ENCODE measurements around the gene RYR3. TPM values are rescaled to one million over a fixed set of nuclear protein-coding genes. Genes with fewer than 3 reads are reported as not detected.

Gene RYR3
- total and polyA plus RNA-seq, 4 donors, result 13.0 to 33.6 (median 20.0) TPM

- Histone ChIP-seq H3K4me1 (ENCODE audit: control insufficient read depth, insufficient read depth, low read length) (peaks cover 17% of the 10 kb centered on the region), H3K9me3 (ENCODE audit: control insufficient read depth, insufficient read depth, low read length) (no peaks in the 10 kb centered on the region), H3K27ac (ENCODE audit: low read depth, low read length) (no peak overlapping the region), H3K36me3 (ENCODE audit: control insufficient read depth, insufficient read depth, low read length) (no peaks in the 10 kb centered on the region), H3K4me3 (ENCODE audit: low read depth, low read length) (no peak overlapping the region), H3K27me3 (ENCODE audit: control insufficient read depth, insufficient read depth, low read length) (peaks cover 23% of the 10 kb centered on the region)
- peak in 2 of 6 donors; percentile 17 to 45 for DNase-seq (ENCODE audit: low read depth in 4 of 6, low spot score in 6 of 6)
- 100% methylated on average over 1 of the region's 5 CpGs for WGBS (ENCODE audit: insufficient coverage)
Observed at GRCh38 chr15:33314069-33314468, 3.3 kb downstream of the RYR3 start.

- Histone ChIP-seq H3K36me3 (ENCODE audit: control insufficient read depth, insufficient read depth, low read length) (no peaks in the 10 kb centered on the region), H3K9me3 (ENCODE audit: control insufficient read depth, insufficient read depth, low read length) (no peaks in the 10 kb centered on the region), H3K27me3 (ENCODE audit: control insufficient read depth, insufficient read depth, low read length) (peaks cover 18% of the 10 kb centered on the region), H3K4me3 (ENCODE audit: low read depth, low read length) (no peak overlapping the region), H3K27ac (ENCODE audit: low read depth, low read length) (no peak overlapping the region), H3K4me1 (ENCODE audit: control insufficient read depth, insufficient read depth, low read length) (peaks cover 14% of the 10 kb centered on the region)
- DNase-seq (ENCODE audit: low read depth in 4 of 6, low spot score in 6 of 6), result no peak
- WGBS (ENCODE audit: insufficient coverage), result 100% methylated on average over 1 of the region's 7 CpGs
Observed at GRCh38 chr15:33315044-33315443, 4.3 kb downstream of the RYR3 start.

- Histone ChIP-seq H3K27ac (ENCODE audit: low read depth, low read length) (no peak overlapping the region), H3K9me3 (ENCODE audit: control insufficient read depth, insufficient read depth, low read length) (no peaks in the 10 kb centered on the region), H3K27me3 (ENCODE audit: control insufficient read depth, insufficient read depth, low read length) (peaks cover 1% of the 10 kb centered on the region), H3K36me3 (ENCODE audit: control insufficient read depth, insufficient read depth, low read length) (no peaks in the 10 kb centered on the region), H3K4me1 (ENCODE audit: control insufficient read depth, insufficient read depth, low read length) (peaks cover 3% of the 10 kb centered on the region), H3K4me3 (ENCODE audit: low read depth, low read length) (no peak overlapping the region)
- DNase-seq (ENCODE audit: low read depth in 4 of 6, low spot score in 6 of 6), result peak in 1 of 6 donors; percentile 49
Observed at GRCh38 chr15:33317896-33318295, 7.1 kb downstream of the RYR3 start.

- no peak for DNase-seq (ENCODE audit: low read depth in 4 of 6, low spot score in 6 of 6)
- Histone ChIP-seq H3K9me3 (ENCODE audit: control insufficient read depth, insufficient read depth, low read length) (no peaks in the 10 kb centered on the region), H3K36me3 (ENCODE audit: control insufficient read depth, insufficient read depth, low read length) (no peaks in the 10 kb centered on the region), H3K27ac (ENCODE audit: low read depth, low read length) (no peak overlapping the region), H3K4me3 (ENCODE audit: low read depth, low read length) (no peak overlapping the region), H3K4me1 (ENCODE audit: control insufficient read depth, insufficient read depth, low read length) (peaks cover 3% of the 10 kb centered on the region), H3K27me3 (ENCODE audit: control insufficient read depth, insufficient read depth, low read length) (no peaks in the 10 kb centered on the region)
- WGBS (ENCODE audit: insufficient coverage), result 78% methylated on average over 1 of the region's 1 CpG
Observed at GRCh38 chr15:33320017-33320416, 9.2 kb downstream of the RYR3 start.

GRCh38 chr15:33322091-33322490 lies 11.3 kb downstream of the RYR3 start:
- no peaks in the 10 kb centered on the region for H3K36me3 ChIP-seq (ENCODE audit: control insufficient read depth, insufficient read depth, low read length)
- H3K4me3 ChIP-seq (ENCODE audit: low read depth, low read length), result no peak overlapping the region
- 83% methylated on average over 4 of the region's 6 CpGs for WGBS (ENCODE audit: insufficient coverage)
- no peaks in the 10 kb centered on the region for H3K27me3 ChIP-seq (ENCODE audit: control insufficient read depth, insufficient read depth, low read length)
- no peaks in the 10 kb centered on the region for H3K9me3 ChIP-seq (ENCODE audit: control insufficient read depth, insufficient read depth, low read length)
- H3K27ac ChIP-seq (ENCODE audit: low read depth, low read length), result no peak overlapping the region
- no peak for DNase-seq (ENCODE audit: low read depth in 4 of 6, low spot score in 6 of 6)
- peaks cover 3% of the 10 kb centered on the region for H3K4me1 ChIP-seq (ENCODE audit: control insufficient read depth, insufficient read depth, low read length)

GRCh38 chr15:33324609-33325008 lies 13.8 kb downstream of the RYR3 start:
- no peak overlapping the region for H3K27ac ChIP-seq (ENCODE audit: low read depth, low read length)
- no peaks in the 10 kb centered on the region for H3K36me3 ChIP-seq (ENCODE audit: control insufficient read depth, insufficient read depth, low read length)
- no peaks in the 10 kb centered on the region for H3K9me3 ChIP-seq (ENCODE audit: control insufficient read depth, insufficient read depth, low read length)
- DNase-seq (ENCODE audit: low read depth in 4 of 6, low spot score in 6 of 6), result no peak
- no peaks in the 10 kb centered on the region for H3K4me1 ChIP-seq (ENCODE audit: control insufficient read depth, insufficient read depth, low read length)
- WGBS (ENCODE audit: insufficient coverage), result 100% methylated on average over 1 of the region's 2 CpGs
- no peaks in the 10 kb centered on the region for H3K27me3 ChIP-seq (ENCODE audit: control insufficient read depth, insufficient read depth, low read length)
- no peak overlapping the region for H3K4me3 ChIP-seq (ENCODE audit: low read depth, low read length)

GRCh38 chr15:33326908-33327307 lies 16.1 kb downstream of the RYR3 start:
- Histone ChIP-seq H3K4me1 (ENCODE audit: control insufficient read depth, insufficient read depth, low read length) (no peaks in the 10 kb centered on the region), H3K27ac (ENCODE audit: low read depth, low read length) (no peak overlapping the region), H3K9me3 (ENCODE audit: control insufficient read depth, insufficient read depth, low read length) (no peaks in the 10 kb centered on the region), H3K4me3 (ENCODE audit: low read depth, low read length) (no peak overlapping the region), H3K36me3 (ENCODE audit: control insufficient read depth, insufficient read depth, low read length) (no peaks in the 10 kb centered on the region), H3K27me3 (ENCODE audit: control insufficient read depth, insufficient read depth, low read length) (no peaks in the 10 kb centered on the region)
- DNase-seq (ENCODE audit: low read depth in 4 of 6, low spot score in 6 of 6), result no peak
- 100% methylated on average over 1 of the region's 2 CpGs for WGBS (ENCODE audit: insufficient coverage)

GRCh38 chr15:33328106-33328505 lies 17.3 kb downstream of the RYR3 start:
- no peaks in the 10 kb centered on the region for H3K4me1 ChIP-seq (ENCODE audit: control insufficient read depth, insufficient read depth, low read length)
- no peak overlapping the region for H3K27ac ChIP-seq (ENCODE audit: low read depth, low read length)
- no peaks in the 10 kb centered on the region for H3K27me3 ChIP-seq (ENCODE audit: control insufficient read depth, insufficient read depth, low read length)
- no peak for DNase-seq (ENCODE audit: low read depth in 4 of 6, low spot score in 6 of 6)
- no peaks in the 10 kb centered on the region for H3K9me3 ChIP-seq (ENCODE audit: control insufficient read depth, insufficient read depth, low read length)
- H3K36me3 ChIP-seq (ENCODE audit: control insufficient read depth, insufficient read depth, low read length), result no peaks in the 10 kb centered on the region
- WGBS (ENCODE audit: insufficient coverage), result 94% methylated on average over 2 of the region's 3 CpGs
- no peak overlapping the region for H3K4me3 ChIP-seq (ENCODE audit: low read depth, low read length)

GRCh38 chr15:33329457-33329856 lies 18.7 kb downstream of the RYR3 start:
- Histone ChIP-seq H3K27me3 (ENCODE audit: control insufficient read depth, insufficient read depth, low read length) (no peaks in the 10 kb centered on the region), H3K36me3 (ENCODE audit: control insufficient read depth, insufficient read depth, low read length) (no peaks in the 10 kb centered on the region), H3K4me1 (ENCODE audit: control insufficient read depth, insufficient read depth, low read length) (no peaks in the 10 kb centered on the region), H3K4me3 (ENCODE audit: low read depth, low read length) (no peak overlapping the region), H3K27ac (ENCODE audit: low read depth, low read length) (no peak overlapping the region), H3K9me3 (ENCODE audit: control insufficient read depth, insufficient read depth, low read length) (no peaks in the 10 kb centered on the region)
- DNase-seq (ENCODE audit: low read depth in 4 of 6, low spot score in 6 of 6), result no peak
- WGBS (ENCODE audit: insufficient coverage), result 83% methylated on average over 1 of the region's 4 CpGs

- Histone ChIP-seq H3K4me3 (ENCODE audit: low read depth, low read length) (no peak overlapping the region), H3K9me3 (ENCODE audit: control insufficient read depth, insufficient read depth, low read length) (no peaks in the 10 kb centered on the region), H3K4me1 (ENCODE audit: control insufficient read depth, insufficient read depth, low read length) (no peaks in the 10 kb centered on the region), H3K27ac (ENCODE audit: low read depth, low read length) (no peak overlapping the region), H3K27me3 (ENCODE audit: control insufficient read depth, insufficient read depth, low read length) (no peaks in the 10 kb centered on the region), H3K36me3 (ENCODE audit: control insufficient read depth, insufficient read depth, low read length) (no peaks in the 10 kb centered on the region)
- no peak for DNase-seq (ENCODE audit: low read depth in 4 of 6, low spot score in 6 of 6)
- WGBS (ENCODE audit: insufficient coverage), result no CpG with 5 or more reads among the region's 3 CpGs
Observed at GRCh38 chr15:33330931-33331330, 20.2 kb downstream of the RYR3 start.
